ENCODE data around the gene LAPTM4A. TPM values are rescaled to one million over a fixed set of nuclear protein-coding genes. Genes with fewer than 3 reads are reported as not detected.
A peak's percentile ranks its signal among the peaks of the same experiment; 100 is the strongest.

Gene LAPTM4A
- total RNA-seq, 1 experiment from 2014 or later, result 26.8 TPM

GRCh38 chr2:20021405-20022009 is 29.9 kb downstream of the LAPTM4A start:
- DNase-seq (ENCODE audit: low spot score), result no peak

GRCh38 chr2:20019747-20020146 is 31.7 kb downstream of the LAPTM4A start:
- no peak for DNase-seq (ENCODE audit: low spot score)

GRCh38 chr2:20018601-20019152 is 32.8 kb downstream of the LAPTM4A start:
- no peak for DNase-seq (ENCODE audit: low spot score)

- DNase-seq (ENCODE audit: low spot score), result no peak
These were observed 35.1 kb downstream of the LAPTM4A start for GRCh38 chr2:20016346-20016745.

GRCh38 chr2:20015482-20016083 is 35.8 kb downstream of the LAPTM4A start:
- DNase-seq (ENCODE audit: low spot score), result peak; percentile 75

GRCh38 chr2:20013126-20013849 is 38.1 kb downstream of the LAPTM4A start:
- DNase-seq (ENCODE audit: low spot score), result no peak

GRCh38 chr2:20012282-20013125 is 38.9 kb downstream of the LAPTM4A start, which contains the start of gene MATN3:
TSS of gene MATN3 (minus strand) at chr2:20012668. CDS start at chr2:20012631, 37 bp downstream.
- peak; percentile 42 for DNase-seq (ENCODE audit: low spot score)

GRCh38 chr2:20012032-20012281 is 39.5 kb downstream of the LAPTM4A start:
- no peak for DNase-seq (ENCODE audit: low spot score)

GRCh38 chr2:20011276-20012031 is 40.0 kb downstream of the LAPTM4A start:
- no peak for DNase-seq (ENCODE audit: low spot score)

- DNase-seq (ENCODE audit: low spot score), result no peak
These were observed 42.7 kb downstream of the LAPTM4A start for GRCh38 chr2:20008703-20009102.

- no peak for DNase-seq (ENCODE audit: low spot score)
These were observed 45.4 kb downstream of the LAPTM4A start for GRCh38 chr2:20005891-20006470.

GRCh38 chr2:20005067-20005627 is 46.3 kb downstream of the LAPTM4A start:
- no peak for DNase-seq (ENCODE audit: low spot score)

- no peak for DNase-seq (ENCODE audit: low spot score)
These were observed 50.0 kb downstream of the LAPTM4A start for GRCh38 chr2:20001361-20001863.

GRCh38 chr2:19993731-19994130 is 57.7 kb downstream of the LAPTM4A start:
- no peak for DNase-seq (ENCODE audit: low spot score)

GRCh38 chr2:19991895-19992294 is 59.5 kb downstream of the LAPTM4A start:
- DNase-seq (ENCODE audit: low spot score), result no peak

GRCh38 chr2:19990416-19990728 is 61.1 kb downstream of the LAPTM4A start:
- no peak for DNase-seq (ENCODE audit: low spot score)

- peak; percentile 94 for DNase-seq (ENCODE audit: low spot score)
These were observed 61.6 kb downstream of the LAPTM4A start, which contains the start of gene WDR35 for GRCh38 chr2:19989667-19990415. TSS of gene WDR35 (minus strand) at chr2:19990105. CDS start at chr2:19990015, 90 bp downstream.

GRCh38 chr2:19989342-19989666 is 62.1 kb downstream of the LAPTM4A start:
- DNase-seq (ENCODE audit: low spot score), result no peak

GRCh38 chr2:19988600-19988999 is 62.8 kb downstream of the LAPTM4A start:
- DNase-seq (ENCODE audit: low spot score), result no peak

- no peak for DNase-seq (ENCODE audit: low spot score)
These were observed 63.5 kb downstream of the LAPTM4A start for GRCh38 chr2:19987936-19988335.

Measured in HT-29 (cell line).